Measurements from ENCODE around the gene TLE3. TPM values are rescaled to one million over a fixed set of nuclear protein-coding genes. Genes with fewer than 3 reads are reported as not detected.

Gene TLE3
- total and polyA plus RNA-seq, 2 of the 4 experiments (the other 2 are of a cell fraction), result 6.5 to 16.3 TPM

- no peak overlapping the region for H3K9ac ChIP-seq (ENCODE audit: low read depth, low read length)
- no peak overlapping the region for H3K27ac ChIP-seq (ENCODE audit: insufficient read depth, low read length)
- H2AK9ac ChIP-seq (replicated peaks; ENCODE audit: low read depth, low read length, poor library complexity), result no peak overlapping the region
- DNase-seq, result no peak
- H3K4ac ChIP-seq (ENCODE audit: low read depth, low read length), result no peak overlapping the region
- dilution Hi-C loops (cut with HindIII; ENCODE audit: low sequenced_read_pairs, unreplicated experiment), result no loop called here
- no peak overlapping the region for H3K14ac ChIP-seq (replicated peaks; ENCODE audit: low read depth, low read length)
- H2AK5ac ChIP-seq (ENCODE audit: low read depth, low read length), result no peak overlapping the region
- no peak overlapping the region for H3K56ac ChIP-seq (ENCODE audit: extremely low read depth, insufficient read depth, low read length)
- no peaks in the 10 kb centered on the region for H3K9me3 ChIP-seq (ENCODE audit: control insufficient read depth, insufficient read depth, low read length)
- no peak overlapping the region for H3K23ac ChIP-seq (ENCODE audit: low read depth, low read length)
- no peaks in the 10 kb centered on the region for H3K27me3 ChIP-seq (ENCODE audit: control insufficient read depth, insufficient read depth, low read length)
- in situ Hi-C loops (cut with MboI; ENCODE audit: low sequenced_read_pairs), result no loop called here
- no peak overlapping the region for H2BK120ac ChIP-seq (ENCODE audit: low read depth, low read length)
- POLR2A ChIA-PET (ENCODE audit: unreplicated experiment), result no interaction called here
- H2BK20ac ChIP-seq (ENCODE audit: low read depth, low read length), result no peak overlapping the region
- H4K8ac ChIP-seq (ENCODE audit: low read depth in 2 of 2, low read length in 2 of 2), result no peak overlapping the region
- no peak overlapping the region for H4K91ac ChIP-seq (ENCODE audit: insufficient read depth, low read depth, low read length)
- peaks cover 12 to 36% of the 10 kb centered on the region in 2 experiments for H3K79me1 ChIP-seq (ENCODE audit: low read depth in 1 of 2, low read length in 2 of 2)
- peaks cover 47% of the 10 kb centered on the region for H4K20me1 ChIP-seq (ENCODE audit: insufficient read depth, low read length)
- peaks cover 15% of the 10 kb centered on the region for H3K4me1 ChIP-seq (ENCODE audit: control insufficient read depth, insufficient read depth, low read length)
- peaks cover 21% of the 10 kb centered on the region; the same call in 1 of the 2 replicates for H3K9me1 ChIP-seq (ENCODE audit: insufficient read depth, low read length)
- CTCF ChIA-PET, result no interaction called here
- no peak for TF ChIP-seq MAFK (IDR thresholded peaks at IDR 0.05; ENCODE audit: low read depth, low read length)
- no peak for TF ChIP-seq POLR2A (IDR thresholded peaks at IDR 0.05; ENCODE audit: low read depth, low read length)
- no peak for TF ChIP-seq USF2 (IDR thresholded peaks at IDR 0.05; ENCODE audit: low read depth, low read length)
- TF ChIP-seq RCOR1 (IDR thresholded peaks at IDR 0.05; ENCODE audit: insufficient replicate concordance, low read length), result no peak
- TF ChIP-seq CEBPB (IDR thresholded peaks at IDR 0.05; ENCODE audit: low read depth, low read length), result no peak
- no peak for TF ChIP-seq CTCF (conservative IDR thresholded peaks at IDR 0.05; ENCODE audit: low read depth, low read length)
- ATAC-seq (ENCODE audit: low read depth), result no peak
- no peak overlapping the region for H3K18ac ChIP-seq (ENCODE audit: low read depth, low read length)
- peaks cover 73% of the 10 kb centered on the region for H3K36me3 ChIP-seq (ENCODE audit: control insufficient read depth, insufficient read depth, low read length)
- no peak overlapping the region for H4K5ac ChIP-seq (ENCODE audit: low read depth, low read length)
- peak overlapping the region; percentile 3 for H2AFZ ChIP-seq (replicated peaks; ENCODE audit: low read length, poor library complexity)
- H2BK15ac ChIP-seq (ENCODE audit: low read depth, low read length), result no peak overlapping the region
- H2BK5ac ChIP-seq (ENCODE audit: low read depth, low read length, poor library complexity, severe bottlenecking), result no peak overlapping the region
- WGBS, 2 experiments (ENCODE audit: extremely low coverage in 2 of 2, insufficient read length in 1 of 2), result 96% methylated on average over 4 of the region's 8 CpGs; no CpG with 5 or more reads in 1 of the 2 experiments
- intact Hi-C loops (cut with micrococcal nuclease), result no loop called here
- no peak overlapping the region for H3K4me2 ChIP-seq (ENCODE audit: low read depth, low read length)
- H3K4me3 ChIP-seq (ENCODE audit: insufficient read depth, low read depth, low read length), result no peak overlapping the region
- BruUV-seq (replicated peaks), result no TSS peak
Observed at GRCh38 chr15:70060993-70061305, 36.8 kb downstream of the TLE3 start.
